DND-41 (cell line): Measurements from ENCODE around the gene TMEM132D.

Experiments used
- ATAC-seq: fragments of 200-7000 bp; cut with Tn5 transposase; 3 replicates; pipeline ENCODE4 v1.9.1; 2021; ENCODE audit warnings: low read depth; ENCODE audit not compliant: insufficient read depth
- DNase-seq: peaks from one replicate; pipeline ENCODE4 v3.0.0-alpha.2; 2020
- H2AFZ ChIP-seq: 2 replicates; pipeline ENCODE4 v1.6.0; 2012; ENCODE audit warnings: low read depth, low read length
- H3K27ac ChIP-seq: 2 replicates; pipeline ENCODE4 v1.5.1; 2012; ENCODE audit warnings: low read length, inconsistent platforms
- H3K27me3 ChIP-seq: fragments of 200-600 bp; sonication (generic); 2 replicates; pipeline ENCODE4 v1.6.0; 2012; ENCODE audit warnings: low read length, mild to moderate bottlenecking, inconsistent platforms; ENCODE audit not compliant: insufficient read depth, poor library complexity
- H3K36me3 ChIP-seq: 2 replicates; pipeline ENCODE4 v1.5.1; 2012; ENCODE audit warnings: low read length, inconsistent platforms; ENCODE audit not compliant: insufficient read depth
- H3K4me1 ChIP-seq: 2 replicates; pipeline ENCODE4 v1.5.1; 2012; ENCODE audit warnings: mild to moderate bottlenecking, low read length; ENCODE audit not compliant: insufficient read depth
- H3K4me2 ChIP-seq: 2 replicates; pipeline ENCODE4 v1.6.0; 2012; ENCODE audit warnings: mild to moderate bottlenecking, moderate library complexity, low read length, inconsistent platforms; ENCODE audit not compliant: insufficient read depth
- H3K4me3 ChIP-seq, 2 experiments: fragments of 200-600 bp in 1 of 2; shearing (Covaris generic) in 1 of 2; 2 replicates each; pipeline ENCODE4 v1.5.1; 2012 to 2016; ENCODE audit warnings: inconsistent platforms in 2 of 2, low read length in 2 of 2, mild to moderate bottlenecking in 2 of 2, low read depth in 1 of 2, moderate library complexity in 1 of 2
- H3K79me2 ChIP-seq: 2 replicates; pipeline ENCODE4 v1.6.0; 2012; ENCODE audit warnings: low read length, inconsistent platforms; ENCODE audit not compliant: insufficient read depth
- H3K9ac ChIP-seq: 2 replicates; pipeline ENCODE4 v1.6.0; 2012; ENCODE audit warnings: low read depth, mild to moderate bottlenecking, inconsistent platforms, low read length, moderate library complexity
- H3K9me3 ChIP-seq: 2 replicates; pipeline ENCODE4 v1.5.1; 2012; ENCODE audit warnings: low read length, moderate library complexity, mild to moderate bottlenecking, inconsistent platforms; ENCODE audit not compliant: insufficient read depth, severe bottlenecking
- H4K20me1 ChIP-seq: 2 replicates; pipeline ENCODE4 v1.6.0; 2012; ENCODE audit warnings: low read length; ENCODE audit not compliant: insufficient read depth
- CTCF ChIP-seq: IDR thresholded peaks from 2 replicates; pipeline ENCODE4 v1.5.1; 2012; ENCODE audit warnings: borderline replicate concordance, low read length, moderate library complexity, mild to moderate bottlenecking; ENCODE audit not compliant: poor library complexity, severe bottlenecking; ENCODE audit errors: extremely low read depth
- EZH2 ChIP-seq: IDR thresholded peaks from 3 replicates; pipeline ENCODE4 v1.6.1; 2012; ENCODE audit warnings: borderline replicate concordance, low read depth, mild to moderate bottlenecking, moderate library complexity, low read length, inconsistent platforms; ENCODE audit not compliant: severe bottlenecking

The TMEM132D gene

GRCh38 chr12:129434790-129435189 is 469.0 kb downstream of the TMEM132D start:
- H3K9ac ChIP-seq: no peak overlapping the region
- no peak overlapping the region for H3K4me2 ChIP-seq
- H4K20me1 ChIP-seq: no peaks in the 10 kb centered on the region
- H3K4me1 ChIP-seq: no peaks in the 10 kb centered on the region
- H3K79me2 ChIP-seq: no peaks in the 10 kb centered on the region
- ATAC-seq: no peak
- no peaks in the 10 kb centered on the region for H3K36me3 ChIP-seq
- no peak overlapping the region for H3K4me3 ChIP-seq
- DNase-seq: no peak
- H3K9me3 ChIP-seq: peaks cover 2% of the 10 kb centered on the region
- no peak overlapping the region for H2AFZ ChIP-seq
- H3K27me3 ChIP-seq: no peaks in the 10 kb centered on the region
- H3K27ac ChIP-seq: no peak overlapping the region
- TF ChIP-seq CTCF (no peak), EZH2 (no peak)

- no peak for ATAC-seq
- Histone ChIP-seq H3K9me3 (no peaks in the 10 kb centered on the region), H3K27ac (no peak overlapping the region), H4K20me1 (no peaks in the 10 kb centered on the region), H3K36me3 (no peaks in the 10 kb centered on the region), H2AFZ (no peak overlapping the region), H3K4me1 (no peaks in the 10 kb centered on the region), H3K4me3 (no peak overlapping the region), H3K9ac (no peak overlapping the region), H3K79me2 (no peaks in the 10 kb centered on the region), H3K27me3 (no peaks in the 10 kb centered on the region), H3K4me2 (no peak overlapping the region)
- TF ChIP-seq EZH2 (no peak), CTCF (no peak)
- DNase-seq: no peak
Observed at GRCh38 chr12:129428240-129428936, 475.4 kb downstream of the TMEM132D start.

GRCh38 chr12:129423041-129423580 is 480.7 kb downstream of the TMEM132D start:
- Histone ChIP-seq H3K27ac (no peak overlapping the region), H3K36me3 (no peaks in the 10 kb centered on the region), H3K9ac (no peak overlapping the region), H3K27me3 (no peaks in the 10 kb centered on the region), H3K4me2 (no peak overlapping the region), H3K4me1 (no peaks in the 10 kb centered on the region), H3K79me2 (no peaks in the 10 kb centered on the region), H2AFZ (no peak overlapping the region), H4K20me1 (no peaks in the 10 kb centered on the region), H3K9me3 (peaks cover 3% of the 10 kb centered on the region), H3K4me3 (no peak overlapping the region)
- no peak for TF ChIP-seq EZH2
- no peak for TF ChIP-seq CTCF
- ATAC-seq (no peak), DNase-seq (no peak)

GRCh38 chr12:129413295-129413694 is 490.5 kb downstream of the TMEM132D start:
- no peak for TF ChIP-seq CTCF
- no peak for TF ChIP-seq EZH2
- Histone ChIP-seq H3K27ac (no peak overlapping the region), H3K36me3 (no peaks in the 10 kb centered on the region), H3K4me2 (no peak overlapping the region), H3K79me2 (no peaks in the 10 kb centered on the region), H3K4me1 (no peaks in the 10 kb centered on the region), H3K9ac (no peak overlapping the region), H3K27me3 (no peaks in the 10 kb centered on the region), H2AFZ (no peak overlapping the region), H4K20me1 (no peaks in the 10 kb centered on the region), H3K9me3 (no peaks in the 10 kb centered on the region), H3K4me3 (no peak overlapping the region)
- no peak for DNase-seq
- no peak for ATAC-seq
